ENCODE measurements around the gene USP31. TPM values are rescaled to one million over a fixed set of nuclear protein-coding genes. Genes with fewer than 3 reads are reported as not detected.

Gene USP31
- total and polyA plus RNA-seq, 2 of the 8 experiments (the other 6 are each of a cell fraction or from before 2014, with no cell fraction given) = 6.7 to 19.0 TPM

GRCh38 chr16:23121024-23121423, 28.2 kb downstream of the USP31 start (continued):
- TF ChIP-seq CHD7 (IDR thresholded peaks at IDR 0.05; ENCODE audit: insufficient replicate concordance, low read length) (no peak), SIN3A (conservative IDR thresholded peaks at IDR 0.05 in 1 of 2, IDR thresholded peaks at IDR 0.05 in 1 of 2; ENCODE audit: low read depth in 1 of 2, low read length in 2 of 2) (no peak), SP1 (IDR thresholded peaks at IDR 0.05; ENCODE audit: low read depth, low read length) (no peak), EZH2 (IDR thresholded peaks at IDR 0.05; ENCODE audit: low read depth, low read length, severe bottlenecking) (no peak), ZNF274 (IDR thresholded peaks at IDR 0.05; ENCODE audit: borderline replicate concordance, extremely low read depth, low read length) (no peak), SIX5 (IDR thresholded peaks at IDR 0.05; ENCODE audit: low read depth, low read length) (no peak), SRF (IDR thresholded peaks at IDR 0.05; ENCODE audit: low read depth, low read length) (no peak), TAF7 (optimal IDR thresholded peaks at IDR 0.05; ENCODE audit: borderline replicate concordance, low read depth, low read length) (no peak)
